IPS DF 4.7 (cell line): ENCODE results near the gene VAV2.
"Not testable (repeated sequence)": the region's sequence is repeated elsewhere in the genome, so short reads cannot be mapped to it uniquely, and the experiment has no call there.

Experiments used
- DNase-seq: peaks from one replicate; pipeline ENCODE4 v3.0.0-alpha.2; 2013; ENCODE audit warnings: low spot score; ENCODE audit errors: extremely low read depth

VAV2 gene

DNA sequence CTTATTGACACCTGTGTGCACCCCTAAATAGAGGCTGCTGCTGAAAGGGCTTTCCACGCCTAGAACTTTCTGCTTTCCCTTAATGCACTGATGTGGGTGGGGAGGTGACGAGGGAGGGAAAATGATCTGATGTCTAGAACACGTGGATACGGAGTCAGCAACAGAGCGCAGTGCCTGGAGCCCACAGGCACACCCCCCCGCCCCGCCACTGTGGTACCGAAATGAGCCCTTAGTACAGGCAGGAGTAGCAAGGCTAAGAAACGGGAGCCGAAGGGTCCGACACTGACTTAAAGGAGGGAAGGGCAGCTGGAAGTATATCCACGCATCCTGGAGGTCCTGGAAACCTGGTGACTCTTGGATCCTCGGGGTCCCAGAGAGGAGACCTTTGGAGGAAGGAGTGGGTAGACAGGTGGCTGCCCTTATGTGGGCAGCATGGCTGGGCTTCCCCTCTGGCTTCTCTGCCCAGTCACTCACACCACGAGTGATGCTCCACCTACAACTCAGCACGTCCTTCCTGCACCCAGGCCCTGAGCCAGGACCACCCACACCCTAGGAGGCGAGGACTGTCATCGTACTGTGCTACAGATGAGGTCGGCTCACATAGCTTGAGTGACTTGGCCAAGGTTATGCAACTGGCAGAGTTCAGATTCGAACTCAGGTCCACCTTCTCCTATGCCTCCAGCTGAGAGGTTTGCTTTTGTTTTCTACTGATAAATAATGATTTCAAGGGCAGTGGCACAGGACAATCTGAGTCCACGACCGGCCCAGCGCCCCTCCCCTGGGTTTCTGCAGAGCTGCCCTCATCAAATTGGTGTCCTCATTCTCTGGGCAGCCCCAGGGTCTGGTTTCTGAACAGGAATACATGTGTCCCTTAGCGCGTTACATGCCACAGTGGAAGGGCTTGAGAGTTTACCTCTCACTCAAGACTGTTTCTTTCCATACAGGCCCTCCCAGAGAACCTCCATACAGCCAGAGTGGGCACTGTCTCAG, 4.7 kb upstream of the VAV2 start:
- no peak for DNase-seq

- no peak for DNase-seq
Measured at GRCh38 chr9:133995012-133995896, 3.1 kb upstream of the VAV2 start.

DNA sequence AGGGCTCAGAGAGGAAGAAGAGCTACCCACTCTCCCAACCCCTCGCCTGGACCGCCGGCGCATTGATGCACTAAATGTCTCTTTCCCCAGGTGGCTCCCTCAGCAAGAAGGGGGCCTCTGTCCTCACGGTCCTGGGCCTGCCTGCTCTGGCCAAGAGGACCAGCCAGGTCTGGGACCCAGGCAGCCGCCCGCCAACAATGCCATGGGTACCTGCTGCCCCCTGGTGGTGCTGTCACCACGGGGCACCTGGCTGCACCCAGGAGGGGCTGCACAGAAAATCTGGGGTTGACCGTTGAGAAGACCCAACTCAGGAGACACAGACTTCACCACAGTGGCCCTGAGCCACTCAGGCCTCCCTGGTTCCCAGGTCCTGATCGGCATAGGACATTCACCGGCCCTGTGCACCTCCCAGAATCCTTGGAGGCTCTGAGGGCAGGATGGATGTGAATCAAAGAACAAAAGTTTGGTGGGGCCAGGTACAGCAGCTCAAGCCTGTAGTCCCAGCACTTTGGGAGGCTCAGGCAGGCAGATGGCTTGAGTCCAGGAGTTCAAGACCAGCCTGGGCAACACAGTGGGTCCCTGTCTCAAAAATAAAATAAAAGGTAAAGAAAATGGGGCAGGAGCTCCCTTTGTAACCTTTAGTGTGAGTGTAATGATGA, 2.4 kb upstream of the VAV2 start:
- no peak for DNase-seq

DNA sequence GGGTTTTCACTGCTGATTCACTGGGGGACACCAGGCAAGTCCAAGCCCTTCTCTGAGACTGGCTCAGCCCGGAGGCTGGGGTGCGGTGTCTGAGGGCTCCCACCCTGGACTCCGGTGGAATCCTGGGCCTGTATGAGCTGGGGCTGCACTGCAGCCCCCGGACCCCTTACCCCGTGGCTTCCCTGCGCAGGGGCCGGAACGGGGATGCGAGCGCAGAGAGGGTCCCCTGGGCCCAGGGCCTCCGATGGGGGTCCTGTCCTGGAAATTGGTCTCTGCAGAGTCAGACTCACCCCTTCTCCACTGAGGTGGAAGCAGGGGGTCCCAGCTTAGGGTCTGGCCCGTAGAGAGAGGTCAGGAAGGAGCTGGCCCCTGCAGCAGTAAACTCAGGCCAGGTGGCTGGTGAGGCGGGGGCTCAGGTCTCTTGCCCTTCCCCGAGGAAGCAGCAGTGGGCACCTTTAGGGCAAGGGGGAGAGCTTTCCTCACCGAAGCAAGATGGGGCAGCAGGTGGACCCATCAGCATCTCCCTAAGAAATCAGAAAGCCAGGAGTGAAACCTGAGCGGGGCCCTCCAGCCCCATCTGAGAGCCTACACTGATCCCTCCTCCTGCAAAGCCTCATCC, 1.6 kb upstream of the VAV2 start:
- no peak for DNase-seq

DNA sequence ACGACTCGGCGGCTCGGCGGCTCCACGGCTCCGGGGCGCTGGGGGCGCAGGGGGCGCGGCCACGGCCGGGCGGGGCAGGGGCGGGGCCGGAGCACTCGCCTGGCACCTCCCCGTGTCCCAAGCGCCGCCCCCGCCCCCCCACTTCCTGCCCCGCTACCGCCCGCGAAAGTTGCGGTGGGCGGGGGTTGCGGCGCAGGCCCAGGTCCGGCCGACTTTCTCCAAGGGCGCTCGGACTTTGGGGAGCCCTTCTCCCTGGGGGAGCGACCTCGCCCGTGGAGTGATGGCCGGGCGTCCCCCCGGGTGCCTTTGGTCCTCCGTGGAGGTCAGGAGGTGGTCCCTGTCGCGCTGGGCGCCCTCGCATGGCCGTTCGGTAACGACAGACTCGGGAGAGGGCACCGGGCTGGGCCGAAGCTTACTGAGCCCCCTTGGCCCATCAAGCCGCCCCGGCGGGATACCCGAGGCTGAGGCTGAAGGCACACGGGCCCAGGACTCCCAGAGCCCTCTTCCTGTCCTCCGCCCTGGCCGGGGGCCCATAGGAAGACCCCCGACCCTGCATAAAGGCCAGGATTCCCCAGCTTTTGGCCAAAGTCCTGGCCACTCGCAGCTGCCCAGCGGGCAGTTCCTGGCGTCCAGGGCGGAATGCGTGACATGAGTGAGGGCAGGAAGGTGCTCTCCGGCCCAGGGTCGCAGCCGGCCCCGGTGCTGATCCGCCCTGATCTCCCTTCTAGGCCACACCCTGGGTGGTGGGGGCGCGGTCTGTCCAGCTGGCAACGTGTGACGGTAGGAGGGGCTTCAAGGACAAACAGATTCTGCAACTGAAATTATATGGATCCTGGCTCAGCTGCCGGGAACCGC, 883 bp upstream of the VAV2 start:
- DNase-seq, result no peak

- no peak for DNase-seq
Measured at GRCh38 chr9:133991214-133991921, 756 bp downstream of the VAV2 start.

DNA sequence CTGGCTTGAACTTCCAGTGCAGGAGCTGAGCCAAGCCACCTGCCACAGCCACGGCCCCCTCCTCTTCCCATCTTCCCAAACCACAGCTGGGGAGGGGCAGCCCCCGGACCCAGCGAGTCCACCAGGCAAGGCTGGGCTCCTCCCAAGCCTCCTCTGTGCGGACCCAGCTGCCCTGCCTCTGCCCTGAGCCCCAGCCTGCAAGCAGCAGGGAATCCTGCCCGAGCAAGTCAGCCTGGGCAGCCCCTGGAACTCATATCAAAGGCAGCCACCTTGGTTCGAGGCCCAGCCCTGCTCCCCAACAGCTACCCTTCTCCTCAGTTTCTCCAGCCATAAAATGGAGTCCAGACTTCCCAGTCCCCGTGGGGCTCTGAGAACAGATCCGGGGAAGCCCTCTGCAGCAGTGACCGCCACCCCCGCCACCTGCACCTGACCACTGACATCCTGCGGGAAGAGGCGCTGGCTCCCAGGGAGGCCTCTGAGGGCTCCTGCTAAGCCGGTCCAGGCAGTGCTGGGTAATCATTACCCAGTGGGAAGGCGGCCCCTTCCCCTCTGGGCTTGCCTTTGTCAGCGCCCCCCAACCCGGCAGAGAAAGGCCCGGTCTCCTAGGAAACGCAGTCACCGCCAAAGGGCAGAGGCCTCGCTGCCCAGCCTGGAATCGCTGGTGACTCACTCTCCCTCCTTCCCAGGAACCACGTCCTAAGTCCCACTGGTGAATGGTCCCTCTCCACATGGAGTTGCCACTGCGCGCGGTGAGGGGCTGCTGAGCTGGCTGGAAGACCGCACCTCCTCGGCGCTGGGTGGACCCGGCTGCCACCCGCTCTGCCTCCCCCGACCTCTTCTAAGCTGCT, 1.5 kb downstream of the VAV2 start:
- DNase-seq, result no peak

GRCh38 chr9:133989625-133990365, 2.3 kb downstream of the VAV2 start:
- DNase-seq, result no peak

- DNase-seq, result not testable (repeated sequence)
Measured at GRCh38 chr9:133988771-133989170, 3.4 kb downstream of the VAV2 start.

GRCh38 chr9:133987946-133988665, 4.0 kb downstream of the VAV2 start:
- no peak for DNase-seq

GRCh38 chr9:133987446-133987788, 4.7 kb downstream of the VAV2 start:
- no peak for DNase-seq

DNA sequence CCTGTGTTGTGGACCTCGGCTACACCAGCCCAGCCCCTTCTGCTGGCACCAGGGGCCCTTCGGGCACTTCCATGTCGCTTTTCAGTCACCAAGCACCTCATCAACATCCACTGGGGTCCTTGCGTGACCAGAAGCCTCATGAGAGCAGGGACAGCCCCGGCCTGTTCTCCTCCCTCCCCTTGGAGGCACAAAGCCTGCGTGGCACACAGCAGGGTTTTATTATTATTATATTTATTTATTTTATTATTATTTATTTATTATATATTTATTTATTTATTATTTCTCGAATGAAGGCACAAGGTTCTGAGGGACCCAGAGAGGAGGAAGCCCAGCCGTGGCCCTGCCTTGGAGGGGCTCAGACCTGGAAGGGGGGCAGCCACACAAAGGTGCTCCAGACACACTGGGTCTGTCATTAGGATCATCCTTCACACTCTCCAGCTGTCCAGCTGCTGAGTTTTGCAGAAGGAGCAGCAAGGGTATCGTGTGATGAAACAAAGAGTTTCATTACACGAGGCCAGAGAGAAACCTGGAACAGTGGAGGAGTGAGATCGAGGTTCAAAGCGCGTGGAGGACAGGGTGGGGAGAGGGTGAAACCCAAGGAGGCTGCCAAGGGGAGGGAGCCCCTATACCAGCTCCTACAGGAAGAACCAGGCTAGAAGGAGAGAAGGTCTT, 5.2 kb downstream of the VAV2 start:
- DNase-seq, result no peak

DNA sequence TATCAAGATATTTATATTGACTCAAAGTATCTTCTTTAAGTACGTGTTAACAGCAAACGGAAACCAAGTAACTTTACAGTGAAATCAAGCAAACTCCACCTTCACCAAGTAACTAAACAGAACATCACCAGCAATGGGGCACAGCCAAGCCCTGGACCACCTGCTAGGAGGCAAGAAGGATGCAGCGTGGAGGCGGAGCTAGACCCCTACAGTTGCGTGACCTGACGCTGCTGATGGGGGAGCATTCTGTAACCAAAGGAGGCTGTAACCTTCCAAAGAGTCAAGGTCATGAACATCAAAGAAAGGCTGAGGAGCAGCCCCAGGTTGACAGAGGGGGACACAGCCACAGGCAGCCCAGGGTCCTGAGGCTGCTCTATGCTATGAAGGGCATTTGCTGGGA, 6.1 kb downstream of the VAV2 start:
- DNase-seq, result no peak

DNA sequence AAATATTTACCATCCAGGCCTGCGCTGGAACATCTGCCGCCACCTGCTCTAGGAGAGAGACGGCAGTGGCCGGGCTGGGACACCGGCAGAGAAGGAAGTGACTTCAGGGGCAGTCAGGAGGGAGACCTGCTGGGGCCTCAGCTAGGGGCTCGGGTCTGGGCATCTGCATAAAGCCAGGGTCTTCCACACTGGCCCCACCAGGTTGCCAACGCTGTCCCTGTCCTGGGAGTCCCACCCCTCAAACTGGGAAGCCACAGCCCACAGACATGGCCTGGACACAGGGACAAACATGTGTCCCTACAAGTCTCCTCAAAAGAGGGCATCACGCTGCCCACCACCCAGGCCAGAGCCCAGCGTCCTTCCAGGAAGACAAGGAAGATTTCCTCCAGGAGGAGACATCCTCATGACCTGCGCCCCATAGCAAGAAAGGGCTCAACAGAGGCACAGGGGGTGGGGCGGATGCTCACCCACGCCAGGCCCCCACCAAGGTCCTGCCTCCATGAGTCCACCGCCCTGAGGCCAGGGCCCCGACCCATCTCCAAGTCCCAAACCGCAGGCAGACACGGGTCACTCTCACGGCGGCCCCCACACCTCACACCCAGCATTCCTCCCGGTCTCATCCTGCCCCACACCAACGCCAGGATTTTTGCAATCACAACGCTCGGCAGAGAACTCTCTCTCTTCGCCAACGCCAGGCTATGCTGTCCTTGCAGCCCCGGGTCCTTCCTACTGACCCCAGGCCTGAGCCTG, 9.0 kb downstream of the VAV2 start:
- no peak for DNase-seq

DNA sequence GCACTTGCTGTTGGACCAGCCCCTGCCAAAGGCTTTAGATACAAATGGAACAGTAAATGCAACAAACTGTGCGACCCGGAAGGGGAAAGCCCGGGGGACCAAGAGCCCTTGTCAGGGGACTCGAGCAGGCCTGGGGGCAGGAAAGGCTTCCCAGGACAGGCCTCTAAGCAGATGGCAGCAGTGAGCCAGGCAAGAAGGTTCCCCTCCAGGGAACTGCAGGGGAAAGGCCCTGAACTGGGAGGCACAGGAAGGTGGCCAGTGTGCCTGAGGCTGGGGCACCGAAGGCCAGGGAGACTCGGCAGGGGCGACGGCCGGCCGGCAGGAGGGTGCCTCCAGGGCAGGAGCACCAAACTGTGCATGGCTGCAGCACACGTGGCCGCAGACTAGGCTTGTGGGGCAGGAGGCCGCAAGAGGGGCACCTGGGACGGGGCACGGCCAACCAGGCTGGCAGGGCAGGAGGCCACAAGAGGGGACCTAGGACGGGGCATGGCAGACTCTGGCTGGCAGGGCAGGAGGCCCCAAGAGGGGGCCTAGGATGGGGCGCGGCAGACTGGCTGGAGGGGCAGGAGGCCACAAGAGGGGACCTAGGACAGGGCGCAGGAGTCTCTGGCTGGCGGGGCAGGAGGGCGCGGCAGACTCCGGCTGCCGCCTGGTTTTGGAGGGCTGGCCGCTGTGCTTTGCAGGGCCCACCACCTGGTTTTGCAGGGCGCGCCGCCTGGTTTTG, 10.0 kb downstream of the VAV2 start:
- DNase-seq, result no peak

DNA sequence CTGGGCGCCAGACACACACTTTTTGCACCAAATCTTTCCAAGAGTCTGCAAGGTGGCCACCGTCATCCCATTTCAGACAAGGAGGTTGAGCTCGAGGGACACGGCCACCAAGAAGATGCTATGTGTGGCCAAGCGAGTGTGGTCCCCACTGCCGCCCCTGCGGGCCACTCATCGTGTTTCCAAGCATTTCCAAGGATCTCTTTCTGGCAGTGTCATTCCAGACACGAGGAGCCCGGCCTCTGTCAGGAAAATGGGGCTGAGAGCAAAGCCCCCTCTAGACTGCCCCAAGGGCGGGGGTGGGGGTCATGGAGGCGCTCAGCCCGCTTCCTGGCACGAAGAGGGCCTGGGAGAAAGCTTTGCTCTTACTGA, 10.6 kb downstream of the VAV2 start:
- no peak for DNase-seq
